ENCODE results near the gene MYOZ1. TPM values are rescaled to one million over a fixed set of nuclear protein-coding genes. Genes with fewer than 3 reads are reported as not detected.

Gene MYOZ1
- total RNA-seq, 1 experiment from 2014 or later: 2.4 TPM

DNA sequence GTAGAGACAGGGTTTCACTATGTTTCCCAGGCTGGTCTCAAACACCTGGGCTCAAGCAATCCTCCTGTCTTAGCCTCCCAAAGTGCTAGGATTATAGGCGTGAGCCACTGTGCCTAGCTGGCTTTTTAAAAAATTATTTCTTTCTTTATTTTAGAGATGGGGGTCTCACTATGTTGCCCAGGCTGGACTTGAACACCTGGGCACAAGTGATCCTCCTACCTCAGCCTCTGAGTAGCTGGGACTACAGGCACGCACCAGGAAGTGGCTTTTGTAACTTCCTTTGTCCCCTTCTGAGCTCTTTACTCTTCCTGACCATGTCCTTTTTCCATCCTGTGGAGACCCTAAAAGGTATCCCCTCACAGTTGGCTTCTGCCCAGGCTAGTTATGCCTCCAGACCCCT lies 2.1 kb upstream of the MYOZ1 start:
- H3K9ac ChIP-seq (ENCODE audit: extremely low read depth, insufficient read length, low read length): no peak overlapping the region
- H3K18ac ChIP-seq (ENCODE audit: insufficient read length, low read depth, low read length): no peak overlapping the region
- no peaks in the 10 kb centered on the region for H3K79me2 ChIP-seq (ENCODE audit: insufficient read depth, low read length)
- no CpG with 5 or more reads among the region's 2 CpGs for WGBS (ENCODE audit: extremely low coverage, insufficient read length, low lambda C conversion rate)
- H2BK120ac ChIP-seq (ENCODE audit: low read depth, low read length, poor library complexity, severe bottlenecking): no peak overlapping the region
- H3K4me1 ChIP-seq (ENCODE audit: insufficient read depth, low read length): peaks cover 3% of the 10 kb centered on the region; the same call in 1 of the 2 replicates
- TF ChIP-seq, protein P1, sequence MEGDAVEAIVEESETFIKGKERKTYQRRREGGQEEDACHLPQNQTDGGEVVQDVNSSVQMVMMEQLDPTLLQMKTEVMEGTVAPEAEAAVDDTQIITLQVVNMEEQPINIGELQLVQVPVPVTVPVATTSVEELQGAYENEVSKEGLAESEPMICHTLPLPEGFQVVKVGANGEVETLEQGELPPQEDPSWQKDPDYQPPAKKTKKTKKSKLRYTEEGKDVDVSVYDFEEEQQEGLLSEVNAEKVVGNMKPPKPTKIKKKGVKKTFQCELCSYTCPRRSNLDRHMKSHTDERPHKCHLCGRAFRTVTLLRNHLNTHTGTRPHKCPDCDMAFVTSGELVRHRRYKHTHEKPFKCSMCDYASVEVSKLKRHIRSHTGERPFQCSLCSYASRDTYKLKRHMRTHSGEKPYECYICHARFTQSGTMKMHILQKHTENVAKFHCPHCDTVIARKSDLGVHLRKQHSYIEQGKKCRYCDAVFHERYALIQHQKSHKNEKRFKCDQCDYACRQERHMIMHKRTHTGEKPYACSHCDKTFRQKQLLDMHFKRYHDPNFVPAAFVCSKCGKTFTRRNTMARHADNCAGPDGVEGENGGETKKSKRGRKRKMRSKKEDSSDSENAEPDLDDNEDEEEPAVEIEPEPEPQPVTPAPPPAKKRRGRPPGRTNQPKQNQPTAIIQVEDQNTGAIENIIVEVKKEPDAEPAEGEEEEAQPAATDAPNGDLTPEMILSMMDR (conservative IDR thresholded peaks at IDR 0.05): no peak
- H2AFZ ChIP-seq (ENCODE audit: low read length): no peak overlapping the region
- H3K4me2 ChIP-seq (ENCODE audit: insufficient read depth, insufficient read length, low read length): no peak overlapping the region
- no peaks in the 10 kb centered on the region for H3K79me1 ChIP-seq (ENCODE audit: insufficient read depth, low read depth, low read length, poor library complexity, severe bottlenecking)
- no peak overlapping the region for H2BK5ac ChIP-seq (ENCODE audit: insufficient read length, low read length)
- H3K9me3 ChIP-seq (ENCODE audit: control insufficient read depth, low read depth, low read length): no peaks in the 10 kb centered on the region
- Mint-ChIP-seq H3K4me3 (no peak overlapping the region), H3K27me3 (ENCODE audit: low read depth) (peaks cover 2% of the 10 kb centered on the region), H3K27ac (no peak overlapping the region), H3K36me3 (ENCODE audit: insufficient read depth in 1 of 3, low read depth in 3 of 3) (no peaks in the 10 kb centered on the region), H3K9me3 (no peaks in the 10 kb centered on the region), H3K4me1 (peaks cover 16 to 17% of the 10 kb centered on the region in 2 experiments)
- DNase-seq: no peak
- no peak overlapping the region for H3K23ac ChIP-seq (ENCODE audit: insufficient read length, low read depth, low read length)
- no peak overlapping the region for H2BK15ac ChIP-seq (ENCODE audit: low read depth, low read length)
- no peaks in the 10 kb centered on the region for H4K20me1 ChIP-seq (ENCODE audit: control insufficient read depth, insufficient read depth, insufficient read length)
- no peaks in the 10 kb centered on the region for H3K27me3 ChIP-seq (ENCODE audit: insufficient read depth, low read length)
- peaks cover 4% of the 10 kb centered on the region for H3K23me2 ChIP-seq (ENCODE audit: insufficient read length, low read depth, low read length, poor library complexity, severe bottlenecking)
- H4K5ac ChIP-seq (ENCODE audit: insufficient read length, low read depth, low read length): no peak overlapping the region
- H3K56ac ChIP-seq (ENCODE audit: insufficient read length, low read depth, low read length): no peak overlapping the region
- no peak overlapping the region for H2AK5ac ChIP-seq (ENCODE audit: insufficient read length, low read length)
- no peak overlapping the region for H4K91ac ChIP-seq (ENCODE audit: insufficient read length, low read depth, low read length)
- no peak overlapping the region for H4K8ac ChIP-seq (replicated peaks; ENCODE audit: insufficient read length, low read depth, low read length)
- H2BK20ac ChIP-seq (ENCODE audit: low read depth, low read length, poor library complexity, severe bottlenecking): no peak overlapping the region
- no peak overlapping the region for H3K14ac ChIP-seq (ENCODE audit: insufficient read depth, low read length)
- H3K27ac ChIP-seq (ENCODE audit: insufficient read length, low read depth, low read length): no peak overlapping the region
- H2BK12ac ChIP-seq (ENCODE audit: insufficient read length, low read depth, low read length): no peak overlapping the region
- no peak overlapping the region for H3T11ph ChIP-seq (ENCODE audit: low read length)
- no peak overlapping the region for H3K4ac ChIP-seq (ENCODE audit: low read depth, low read length)
